ENCODE results near the gene LRRC23. TPM values are rescaled to one million over a fixed set of nuclear protein-coding genes. Genes with fewer than 3 reads are reported as not detected.

The LRRC23 gene
- total RNA-seq, 1 donor from 2014 or later, result 5.2 TPM

DNA sequence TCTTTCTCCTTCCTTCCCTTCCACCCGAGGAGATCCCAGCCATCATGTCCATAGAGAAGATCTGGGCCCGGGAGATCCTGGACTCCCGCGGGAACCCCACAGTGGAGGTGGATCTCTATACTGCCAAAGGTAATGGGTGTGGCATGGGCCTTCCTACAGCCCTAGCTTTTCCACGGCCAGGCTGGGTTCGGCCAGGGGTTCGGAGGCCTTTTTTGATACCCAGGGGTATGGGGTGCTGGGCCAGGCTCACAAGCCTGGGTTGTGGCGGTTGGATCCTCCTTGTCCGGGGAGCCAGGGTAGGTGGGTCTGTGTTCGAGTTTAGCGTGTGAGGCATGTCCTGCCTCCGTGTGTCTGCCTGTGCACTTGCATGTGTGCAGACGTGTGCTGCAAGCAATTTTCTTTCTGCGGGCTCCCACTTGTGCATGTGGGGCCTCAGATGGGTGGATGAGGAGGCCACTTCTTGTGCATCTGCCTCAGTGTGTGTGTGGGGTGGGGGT, 11.2 kb downstream of the LRRC23 start:
- Histone ChIP-seq H3K4me1 (peaks cover 14% of the 10 kb centered on the region), H3K27me3 (no peaks in the 10 kb centered on the region), H3K36me3 (no peaks in the 10 kb centered on the region), H4K20me1 (ENCODE audit: low read depth) (peaks cover 19% of the 10 kb centered on the region), H3K9ac (no peak overlapping the region), H3K9me3 (ENCODE audit: low read depth) (no peaks in the 10 kb centered on the region), H3K27ac (no peak overlapping the region), H3F3A (ENCODE audit: low read depth) (peaks cover 26% of the 10 kb centered on the region), H3K4me2 (peak overlapping the region; percentile 83), H3K4me3 (peak overlapping the region; percentile 79), H3K79me2 (ENCODE audit: low read depth) (peaks cover 31% of the 10 kb centered on the region), H2AFZ (replicated peaks) (no peak overlapping the region)
- Mint-ChIP-seq H3K4me3 (peak overlapping the region; percentile 90), H3K27ac (no peak overlapping the region), H3K4me1 (peaks cover 49% of the 10 kb centered on the region), H3K9me3 (no peaks in the 10 kb centered on the region), H3K36me3 (peaks cover 29% of the 10 kb centered on the region), H3K27me3 (ENCODE audit: insufficient read depth, low read depth) (peaks cover 5% of the 10 kb centered on the region)
- no peak for DNase-seq (ENCODE audit: low spot score)
- TF ChIP-seq EZH2 (IDR thresholded peaks at IDR 0.05), result no peak
- TF ChIP-seq, protein P1, sequence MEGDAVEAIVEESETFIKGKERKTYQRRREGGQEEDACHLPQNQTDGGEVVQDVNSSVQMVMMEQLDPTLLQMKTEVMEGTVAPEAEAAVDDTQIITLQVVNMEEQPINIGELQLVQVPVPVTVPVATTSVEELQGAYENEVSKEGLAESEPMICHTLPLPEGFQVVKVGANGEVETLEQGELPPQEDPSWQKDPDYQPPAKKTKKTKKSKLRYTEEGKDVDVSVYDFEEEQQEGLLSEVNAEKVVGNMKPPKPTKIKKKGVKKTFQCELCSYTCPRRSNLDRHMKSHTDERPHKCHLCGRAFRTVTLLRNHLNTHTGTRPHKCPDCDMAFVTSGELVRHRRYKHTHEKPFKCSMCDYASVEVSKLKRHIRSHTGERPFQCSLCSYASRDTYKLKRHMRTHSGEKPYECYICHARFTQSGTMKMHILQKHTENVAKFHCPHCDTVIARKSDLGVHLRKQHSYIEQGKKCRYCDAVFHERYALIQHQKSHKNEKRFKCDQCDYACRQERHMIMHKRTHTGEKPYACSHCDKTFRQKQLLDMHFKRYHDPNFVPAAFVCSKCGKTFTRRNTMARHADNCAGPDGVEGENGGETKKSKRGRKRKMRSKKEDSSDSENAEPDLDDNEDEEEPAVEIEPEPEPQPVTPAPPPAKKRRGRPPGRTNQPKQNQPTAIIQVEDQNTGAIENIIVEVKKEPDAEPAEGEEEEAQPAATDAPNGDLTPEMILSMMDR (IDR thresholded peaks at IDR 0.05), result no peak
- TF ChIP-seq EZH2phosphoT487 (IDR thresholded peaks at IDR 0.05), result no peak

- Histone ChIP-seq H3K4me3 (peak overlapping the region; percentile 79), H3K36me3 (no peaks in the 10 kb centered on the region), H2AFZ (replicated peaks) (no peak overlapping the region), H3K27ac (no peak overlapping the region), H3K4me2 (peak overlapping the region; percentile 83), H4K20me1 (ENCODE audit: low read depth) (peaks cover 27% of the 10 kb centered on the region), H3K9ac (no peak overlapping the region), H3K9me3 (ENCODE audit: low read depth) (no peaks in the 10 kb centered on the region), H3K4me1 (peaks cover 14% of the 10 kb centered on the region), H3K79me2 (ENCODE audit: low read depth) (peaks cover 31% of the 10 kb centered on the region), H3F3A (ENCODE audit: low read depth) (peaks cover 21% of the 10 kb centered on the region), H3K27me3 (no peaks in the 10 kb centered on the region)
- Mint-ChIP-seq H3K9me3 (no peaks in the 10 kb centered on the region), H3K27me3 (ENCODE audit: insufficient read depth, low read depth) (peaks cover 5% of the 10 kb centered on the region), H3K4me3 (peak overlapping the region; percentile 27), H3K4me1 (peaks cover 43% of the 10 kb centered on the region), H3K36me3 (peaks cover 33% of the 10 kb centered on the region), H3K27ac (no peak overlapping the region)
- TF ChIP-seq EZH2 (IDR thresholded peaks at IDR 0.05) (no peak), EZH2phosphoT487 (IDR thresholded peaks at IDR 0.05) (no peak)
- TF ChIP-seq, protein P1 (IDR thresholded peaks at IDR 0.05), result no peak
- DNase-seq (ENCODE audit: low spot score), result no peak
Measured at GRCh38 chr12:6916426-6917200, 12.0 kb downstream of the LRRC23 start.

DNA sequence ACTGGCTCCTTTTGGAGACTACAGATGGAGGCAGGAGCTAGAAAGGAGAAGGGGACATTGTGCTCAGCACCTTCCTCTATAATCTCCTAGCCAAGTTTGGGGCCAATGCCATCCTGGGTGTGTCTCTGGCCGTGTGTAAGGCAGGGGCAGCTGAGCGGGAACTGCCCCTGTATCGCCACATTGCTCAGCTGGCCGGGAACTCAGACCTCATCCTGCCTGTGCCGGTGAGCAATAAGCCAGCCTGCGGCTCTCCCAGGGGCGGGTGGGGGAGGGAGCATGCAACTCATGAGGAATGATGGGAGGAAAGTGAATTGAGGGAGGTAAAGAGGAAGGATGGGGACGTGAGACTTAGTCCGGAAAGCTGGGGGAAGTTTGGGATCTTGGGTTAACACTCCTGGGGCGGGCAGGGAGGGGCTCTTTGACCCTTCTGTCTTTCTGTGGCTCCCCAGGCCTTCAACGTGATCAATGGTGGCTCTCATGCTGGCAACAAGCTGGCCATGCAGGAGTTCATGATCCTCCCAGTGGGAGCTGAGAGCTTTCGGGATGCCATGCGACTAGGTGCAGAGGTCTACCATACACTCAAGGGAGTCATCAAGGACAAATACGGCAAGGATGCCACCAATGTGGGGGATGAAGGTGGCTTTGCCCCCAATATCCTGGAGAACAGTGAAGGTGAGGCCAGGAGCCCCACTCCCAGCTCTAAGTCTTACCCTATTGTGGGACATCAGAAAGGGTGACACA, 13.0 kb downstream of the LRRC23 start:
- H3K27ac ChIP-seq, result no peak overlapping the region
- Mint-ChIP-seq H3K27ac (no peak overlapping the region), H3K9me3 (no peaks in the 10 kb centered on the region), H3K36me3 (peaks cover 36% of the 10 kb centered on the region), H3K4me1 (peaks cover 49% of the 10 kb centered on the region), H3K4me3 (no peak overlapping the region), H3K27me3 (ENCODE audit: insufficient read depth, low read depth) (peaks cover 5% of the 10 kb centered on the region)
- H4K20me1 ChIP-seq (ENCODE audit: low read depth), result peaks cover 29% of the 10 kb centered on the region
- no peak overlapping the region for H3K9ac ChIP-seq
- H3K4me2 ChIP-seq, result no peak overlapping the region
- peaks cover 27% of the 10 kb centered on the region for H3F3A ChIP-seq (ENCODE audit: low read depth)
- no peak for DNase-seq (ENCODE audit: low spot score)
- H3K4me3 ChIP-seq, result no peak overlapping the region
- TF ChIP-seq EZH2 (IDR thresholded peaks at IDR 0.05), result no peak
- TF ChIP-seq, protein P1 (IDR thresholded peaks at IDR 0.05), result no peak
- no peak for TF ChIP-seq EZH2phosphoT487 (IDR thresholded peaks at IDR 0.05)
- H3K36me3 ChIP-seq, result no peaks in the 10 kb centered on the region
- peaks cover 31% of the 10 kb centered on the region for H3K79me2 ChIP-seq (ENCODE audit: low read depth)
- H3K9me3 ChIP-seq (ENCODE audit: low read depth), result no peaks in the 10 kb centered on the region
- no peaks in the 10 kb centered on the region for H3K27me3 ChIP-seq
- peaks cover 13% of the 10 kb centered on the region for H3K4me1 ChIP-seq
- no peak overlapping the region for H2AFZ ChIP-seq (replicated peaks)

All from neural progenitor cell (in vitro differentiated cells).